ENCODE data around the gene SNX27.
"Not testable (repeated sequence)": the region's sequence is repeated elsewhere in the genome, so short reads cannot be mapped to it uniquely, and the experiment has no call there.

The SNX27 gene

GRCh38 chr1:151611832-151612500, at the start of gene SNX27:
SNX27 (plus strand) TSS chr1:151612050; CDS start chr1:151612202, 152 bp downstream.
- DNase-seq: peak; percentile 45 to 62

- DNase-seq: no peak
These were observed 49.2 kb upstream of the SNX27 start for GRCh38 chr1:151562661-151563060.

GRCh38 chr1:151563376-151563775, 48.5 kb upstream of the SNX27 start:
- no peak for DNase-seq

GRCh38 chr1:151565502-151566189, 46.2 kb upstream of the SNX27 start:
- no peak for DNase-seq

GRCh38 chr1:151568626-151569088, 43.2 kb upstream of the SNX27 start:
- DNase-seq: no peak

- no peak for DNase-seq
These were observed 41.0 kb upstream of the SNX27 start for GRCh38 chr1:151570819-151571218.

- no peak for DNase-seq
These were observed 37.0 kb upstream of the SNX27 start for GRCh38 chr1:151574575-151575529.

GRCh38 chr1:151577173-151577572, 34.7 kb upstream of the SNX27 start:
- no peak for DNase-seq

GRCh38 chr1:151578941-151579340, 32.9 kb upstream of the SNX27 start:
- no peak for DNase-seq

- DNase-seq: no peak
These were observed 32.2 kb upstream of the SNX27 start for GRCh38 chr1:151579436-151580225.

- DNase-seq: no peak
These were observed 30.4 kb upstream of the SNX27 start for GRCh38 chr1:151581451-151581850.

- no peak for DNase-seq
These were observed 29.9 kb upstream of the SNX27 start for GRCh38 chr1:151581921-151582320.

GRCh38 chr1:151583796-151584195, 28.1 kb upstream of the SNX27 start:
- no peak for DNase-seq

- DNase-seq: no peak
These were observed 27.6 kb upstream of the SNX27 start for GRCh38 chr1:151584278-151584677.

- DNase-seq: no peak
These were observed 27.1 kb upstream of the SNX27 start for GRCh38 chr1:151584780-151585179.

- DNase-seq: no peak
These were observed 26.2 kb upstream of the SNX27 start for GRCh38 chr1:151585622-151586021.

- no peak for DNase-seq
These were observed 20.9 kb upstream of the SNX27 start for GRCh38 chr1:151590961-151591360.

GRCh38 chr1:151593730-151594129, 18.1 kb upstream of the SNX27 start:
- no peak for DNase-seq

GRCh38 chr1:151594143-151594625, 17.7 kb upstream of the SNX27 start:
- DNase-seq: peak in 1 of 2 experiments; percentile 69

GRCh38 chr1:151596166-151596953, 15.5 kb upstream of the SNX27 start:
- no peak for DNase-seq

- not testable (repeated sequence) for DNase-seq
These were observed 9.3 kb upstream of the SNX27 start for GRCh38 chr1:151602550-151602949.
